ENCODE measurements around the gene STPG2. TPM values are rescaled to one million over a fixed set of nuclear protein-coding genes. Genes with fewer than 3 reads are reported as not detected.

Gene STPG2
- total RNA-seq (2014; rRNA removed; shearing (Covaris generic)), result 0.03 TPM in 1 of 2 replicates, not detected in the other
- 0.05 and 0.29 TPM in 2 replicates for polyA plus RNA-seq (2015; cell fraction: cytosol; rRNA removed)
- polyA plus RNA-seq (2015; cell fraction: nucleus; rRNA removed), result 0.07 TPM in 1 of 2 replicates, not detected in the other

DNA sequence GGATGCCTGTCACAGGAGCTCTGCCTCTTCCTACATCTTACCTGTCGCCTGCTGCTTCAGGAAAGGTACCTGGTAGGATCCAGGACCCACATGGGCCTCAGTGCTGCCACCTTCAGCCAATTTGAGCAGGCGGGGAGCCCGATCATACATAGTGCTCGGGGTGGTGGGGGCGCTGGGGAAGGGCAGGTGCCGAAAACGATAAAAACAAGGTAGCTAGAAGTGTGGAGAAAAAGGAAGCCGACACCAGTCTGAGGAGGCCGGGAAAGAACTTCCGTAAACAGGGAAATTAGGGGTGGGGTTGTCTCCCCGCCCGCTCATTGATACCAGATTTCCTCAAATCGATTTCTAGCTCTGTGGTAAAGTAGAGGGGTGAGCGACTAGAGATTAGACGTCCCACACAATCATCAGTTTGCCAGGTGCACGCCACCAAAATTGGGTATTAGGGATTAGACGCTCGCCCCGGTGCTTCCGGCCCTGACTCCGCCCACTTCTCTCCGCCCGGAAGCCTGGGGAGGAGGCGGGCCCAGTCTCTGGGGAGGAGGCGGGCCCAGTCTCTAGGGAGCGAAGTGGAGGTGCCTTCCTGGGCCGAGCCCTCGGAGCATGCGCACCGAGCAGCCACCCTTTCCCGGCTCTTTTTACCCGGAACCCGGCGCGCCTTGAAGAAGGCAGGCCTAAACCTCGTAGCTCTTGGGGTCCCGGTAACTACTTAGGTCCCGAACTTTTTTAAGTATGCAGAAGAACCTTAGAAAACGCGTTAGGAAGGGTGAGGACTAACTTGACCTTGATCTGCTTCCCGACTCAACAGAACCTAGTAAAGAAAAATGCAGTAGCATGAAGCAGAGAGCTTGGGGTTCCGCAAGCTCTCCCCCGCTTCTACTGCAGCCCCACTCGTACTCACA, at the start of gene STPG2:
TSS of gene STPG2 (minus strand) at position 476 of the 899 bp plus-strand sequence.
- peak; percentile 91 for DNase-seq (ENCODE audit: low read depth)

DNA sequence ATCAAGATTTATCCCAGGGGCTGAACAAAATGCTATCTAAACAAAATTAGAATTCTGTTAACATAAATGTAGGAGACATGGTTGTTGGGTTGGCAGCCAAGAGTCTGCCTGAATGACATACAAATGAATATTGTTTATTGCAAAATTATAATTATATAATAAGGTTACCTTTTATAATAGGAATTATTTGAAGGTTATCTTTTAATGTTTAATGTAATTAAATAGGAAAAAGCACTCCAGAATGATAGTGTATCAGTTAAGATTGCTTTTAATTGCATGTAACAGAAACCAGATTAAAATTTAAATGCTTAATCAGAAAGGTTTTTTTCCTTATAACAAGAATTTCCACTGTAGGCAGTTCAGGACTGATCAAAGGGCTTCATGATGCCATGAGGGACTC, 42.0 kb upstream of the STPG2 start:
- DNase-seq (ENCODE audit: low read depth), result no peak

DNA sequence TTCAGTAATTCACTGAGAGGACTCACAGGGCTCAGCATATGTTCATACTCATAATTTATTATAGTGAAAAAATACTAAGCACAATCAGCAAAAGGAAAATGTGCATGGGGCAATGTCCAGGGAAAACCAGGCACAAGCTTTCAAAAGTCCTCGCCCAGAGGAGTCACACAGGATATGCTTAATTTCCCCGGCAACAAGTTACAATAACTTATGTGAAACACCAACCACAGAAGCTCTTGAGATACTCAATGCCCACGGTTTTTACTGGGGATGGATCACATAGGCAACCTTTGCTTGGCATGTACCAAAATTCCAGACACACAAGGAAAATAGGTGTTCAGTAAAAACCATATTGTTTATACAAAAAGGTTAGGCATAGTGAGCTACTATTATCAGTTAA, 38.5 kb upstream of the STPG2 start:
- DNase-seq (ENCODE audit: low read depth), result no peak

DNA sequence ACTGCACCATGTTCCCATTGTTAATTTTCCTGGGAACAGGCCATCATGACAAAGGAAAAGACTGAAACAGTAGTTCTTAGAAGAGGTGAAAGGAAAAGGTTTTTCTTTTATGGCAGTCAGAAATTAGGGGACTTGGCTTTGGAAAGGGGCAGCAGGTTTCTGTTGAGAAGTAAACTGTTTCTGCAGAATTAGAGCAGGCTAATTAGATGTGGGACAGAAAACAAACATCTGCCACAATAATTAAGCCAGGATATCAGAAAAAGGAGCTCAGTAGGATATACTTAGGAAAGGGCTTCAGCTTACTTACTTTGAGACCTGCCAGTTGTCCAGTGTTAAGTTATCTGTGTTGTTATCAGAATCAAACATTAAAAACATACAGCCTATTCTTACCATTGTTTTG, 36.7 kb upstream of the STPG2 start:
- no peak for DNase-seq (ENCODE audit: low read depth)

DNA sequence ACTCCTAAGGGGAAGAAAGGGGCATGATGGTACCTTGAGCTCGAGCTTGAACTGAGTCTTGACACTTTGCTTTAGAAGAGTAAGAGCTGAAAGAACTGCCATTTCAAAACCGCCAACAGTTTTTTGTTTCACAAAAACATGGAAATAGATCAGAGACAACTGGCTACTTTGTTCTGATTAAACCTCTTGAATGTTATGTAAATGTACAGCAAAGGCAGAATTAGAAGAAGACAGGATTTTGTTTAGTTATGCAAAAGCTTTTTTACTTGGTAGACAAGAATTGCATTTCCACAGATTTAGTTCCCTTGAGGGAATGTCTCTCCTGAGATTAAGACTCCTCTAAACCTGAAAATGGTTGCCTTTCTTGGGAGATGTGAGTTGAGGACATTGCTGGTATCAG, 33.3 kb upstream of the STPG2 start:
- DNase-seq (ENCODE audit: low read depth), result no peak

DNA sequence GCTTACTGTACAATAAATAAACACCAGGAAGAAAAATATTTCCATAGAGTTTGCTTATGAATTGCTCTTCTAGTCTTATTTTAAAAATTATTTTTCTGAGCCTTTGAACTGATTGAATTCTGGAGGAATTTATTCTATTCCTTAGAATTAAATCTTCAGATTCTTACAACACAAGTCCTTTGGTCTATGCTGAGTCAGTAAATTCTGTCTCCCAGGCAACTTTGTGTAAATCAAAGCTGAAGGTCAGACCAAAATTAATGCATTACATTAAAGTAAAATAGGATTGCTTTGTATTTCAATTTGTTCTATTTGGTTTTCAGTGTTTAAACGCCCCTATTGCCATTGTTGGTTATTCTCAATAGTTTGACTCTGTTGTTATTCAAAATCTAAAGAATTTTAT, 26.8 kb upstream of the STPG2 start:
- DNase-seq (ENCODE audit: low read depth), result no peak

DNA sequence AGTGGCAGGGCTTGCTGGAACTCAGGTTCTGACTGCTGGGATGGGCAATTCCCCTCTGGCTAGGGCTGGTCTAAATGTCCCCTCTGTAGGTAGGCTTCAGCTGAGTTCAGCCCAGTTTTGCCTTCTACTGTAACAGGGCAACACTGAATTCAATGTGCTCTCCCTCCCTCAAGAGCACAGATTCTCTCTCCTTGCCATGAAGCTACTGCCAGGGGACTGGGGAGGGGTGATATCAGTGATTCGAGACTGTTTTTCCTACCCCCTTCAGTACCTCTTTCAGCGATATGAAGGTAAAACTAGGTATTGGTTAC, 23.4 kb upstream of the STPG2 start:
- no peak for DNase-seq (ENCODE audit: low read depth)

DNA sequence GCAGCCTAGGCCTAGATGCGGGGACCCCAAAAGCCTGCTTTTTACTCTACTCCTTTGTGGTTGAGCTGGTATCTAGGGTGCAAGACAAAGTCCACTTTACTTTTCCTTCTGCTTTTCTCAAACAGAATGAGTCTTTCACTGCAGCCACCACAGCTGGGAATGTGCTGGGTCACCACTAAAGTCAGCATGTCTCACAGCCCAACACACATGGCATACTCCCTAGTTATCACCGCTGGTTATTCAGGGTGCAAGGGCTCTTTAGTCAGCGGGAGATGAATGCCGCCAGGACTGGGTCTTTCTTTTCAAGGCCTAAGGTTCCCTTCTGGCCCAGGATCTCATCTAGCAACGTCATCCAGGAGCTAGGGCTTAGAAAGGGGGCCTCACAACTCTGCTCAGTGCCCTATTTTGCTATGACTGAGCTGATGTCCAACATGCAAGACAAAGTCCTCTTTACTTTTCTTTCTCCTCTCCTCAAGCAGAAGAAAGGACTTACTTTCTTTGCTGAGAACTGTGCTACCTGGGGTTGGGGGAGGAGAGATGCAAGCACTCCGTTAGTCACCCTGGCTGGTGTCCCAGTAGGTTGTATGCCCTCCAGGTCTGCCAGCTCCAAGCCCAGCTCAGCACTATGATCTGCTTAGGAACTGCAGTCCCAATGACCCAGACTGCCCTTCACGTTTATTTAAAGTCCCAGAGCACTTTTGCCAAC, 22.9 kb upstream of the STPG2 start:
- DNase-seq (ENCODE audit: low read depth), result peak; percentile 72

DNA sequence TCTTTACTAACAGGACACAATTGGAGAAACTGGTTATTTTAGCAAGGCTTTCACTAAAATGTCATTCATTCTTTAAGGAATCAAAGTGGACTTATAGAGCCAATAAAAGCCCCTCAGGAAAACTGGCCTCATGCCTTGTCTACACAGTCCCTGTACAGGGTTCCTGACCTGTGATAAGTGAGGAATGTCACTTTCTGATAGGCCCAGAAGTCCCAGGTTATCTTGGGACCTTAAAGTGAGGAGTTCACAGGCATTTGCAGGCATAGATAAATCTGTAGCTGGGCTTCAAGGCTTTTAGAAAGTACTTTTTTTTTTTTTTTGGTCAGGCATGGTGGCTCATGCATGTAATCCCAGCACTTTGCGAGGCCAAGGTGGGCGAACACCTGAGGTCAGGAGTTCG, 19.4 kb upstream of the STPG2 start:
- no peak for DNase-seq (ENCODE audit: low read depth)

DNA sequence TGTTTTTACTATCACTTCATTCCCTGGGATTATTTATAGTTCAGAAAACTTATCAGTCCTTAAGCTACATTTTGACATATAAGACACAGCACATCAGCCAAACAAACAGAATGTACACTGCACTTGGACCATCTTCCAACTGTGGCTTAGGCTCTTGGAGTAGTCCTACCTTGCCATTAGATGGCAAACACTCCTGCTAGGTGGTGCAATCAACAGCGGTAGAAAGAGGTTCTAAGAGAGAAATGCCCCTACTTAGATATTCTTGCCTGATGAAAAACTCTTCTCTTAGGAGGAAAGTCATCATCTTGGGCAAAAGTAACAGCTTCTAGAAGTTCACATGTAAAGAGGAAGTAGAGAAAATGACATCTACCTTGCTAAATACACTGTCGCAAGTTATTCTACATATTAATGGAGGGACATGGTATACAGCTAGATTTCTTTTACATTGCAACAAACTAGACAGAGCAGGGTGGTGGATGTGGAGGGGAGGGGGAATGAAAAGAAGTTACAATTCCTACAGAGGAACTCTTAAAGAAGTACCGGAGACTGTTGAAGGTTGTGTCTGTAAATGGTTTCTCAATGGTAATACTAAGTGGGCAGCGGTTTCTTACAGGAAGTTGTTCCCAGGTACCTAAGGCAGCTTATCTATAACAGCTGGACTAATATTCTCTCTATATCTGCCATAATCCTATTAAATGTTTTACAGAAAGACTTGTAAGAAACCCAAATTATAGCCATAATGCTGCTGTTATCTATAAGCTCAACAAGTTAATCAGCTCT, 8.1 kb upstream of the STPG2 start:
- no peak for DNase-seq (ENCODE audit: low read depth)

DNA sequence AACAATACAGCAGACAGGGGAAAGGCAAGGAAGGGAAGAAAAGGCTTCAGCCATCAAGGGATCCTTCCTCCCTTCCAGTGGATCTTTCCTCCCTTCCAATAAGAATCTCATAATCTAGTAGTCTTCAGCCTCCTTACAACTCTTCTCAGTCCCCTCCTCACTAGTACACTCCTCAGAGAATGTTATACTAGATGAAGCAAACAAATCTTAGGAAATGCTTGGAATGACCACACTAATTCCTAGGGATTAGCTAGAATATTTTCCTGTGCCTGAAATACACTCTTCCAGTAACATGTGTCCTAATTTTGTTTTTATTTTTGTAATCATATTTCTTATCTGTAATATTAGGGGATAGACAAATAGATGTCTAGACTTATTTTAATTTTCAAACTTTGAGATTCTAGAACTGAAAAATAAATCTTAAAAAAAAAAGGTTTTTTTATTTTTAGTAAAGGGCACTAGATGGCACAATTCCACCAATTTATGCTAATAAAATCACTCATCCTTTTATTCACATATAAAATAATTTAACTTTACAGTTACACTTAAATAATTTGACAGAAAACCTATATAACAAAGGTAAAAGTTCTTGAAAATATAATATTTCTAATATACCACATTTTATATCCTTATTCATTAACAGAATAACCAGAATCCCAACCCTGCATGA, 7.0 kb upstream of the STPG2 start:
- no peak for DNase-seq (ENCODE audit: low read depth)

DNA sequence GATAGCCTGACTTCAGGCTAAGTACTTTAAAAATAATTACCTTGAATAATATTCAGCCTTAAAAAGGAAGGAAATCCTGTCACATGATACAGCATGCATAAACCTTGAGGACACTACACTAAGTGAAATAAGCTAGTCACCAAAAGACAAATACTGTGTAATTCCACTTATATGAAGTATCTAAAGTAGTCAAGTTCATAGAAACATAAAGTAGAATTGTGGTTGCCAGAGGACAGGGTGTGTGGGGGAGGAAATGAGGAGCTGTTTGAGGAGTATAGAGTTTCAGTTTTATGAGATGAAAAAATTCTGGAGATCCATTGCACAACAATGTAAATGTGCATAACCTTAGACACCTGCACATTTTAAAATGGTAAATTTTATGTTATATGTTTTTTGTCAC, 5.6 kb upstream of the STPG2 start:
- DNase-seq (ENCODE audit: low read depth), result peak; percentile 43

DNA sequence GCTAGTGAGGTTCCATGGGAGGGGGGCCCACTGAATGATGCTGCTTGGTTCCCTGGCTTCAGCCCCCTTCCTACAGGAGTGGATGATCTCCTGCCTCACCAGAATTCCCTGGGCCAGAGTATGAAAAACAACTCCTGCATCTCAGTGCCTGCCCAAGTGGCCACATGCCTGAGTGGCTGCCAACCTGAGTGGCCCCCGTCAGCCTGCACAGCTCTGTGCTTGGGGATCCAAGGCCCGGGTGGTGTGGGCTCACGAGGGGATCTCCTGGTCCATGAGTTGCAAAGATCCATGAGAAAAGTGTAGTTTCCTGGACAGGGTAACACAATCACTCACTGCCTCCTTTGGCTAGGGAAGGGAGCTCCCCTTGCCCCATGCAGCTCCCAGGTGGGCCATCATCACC, 17.1 kb downstream of the STPG2 start:
- DNase-seq (ENCODE audit: low read depth), result no peak

DNA sequence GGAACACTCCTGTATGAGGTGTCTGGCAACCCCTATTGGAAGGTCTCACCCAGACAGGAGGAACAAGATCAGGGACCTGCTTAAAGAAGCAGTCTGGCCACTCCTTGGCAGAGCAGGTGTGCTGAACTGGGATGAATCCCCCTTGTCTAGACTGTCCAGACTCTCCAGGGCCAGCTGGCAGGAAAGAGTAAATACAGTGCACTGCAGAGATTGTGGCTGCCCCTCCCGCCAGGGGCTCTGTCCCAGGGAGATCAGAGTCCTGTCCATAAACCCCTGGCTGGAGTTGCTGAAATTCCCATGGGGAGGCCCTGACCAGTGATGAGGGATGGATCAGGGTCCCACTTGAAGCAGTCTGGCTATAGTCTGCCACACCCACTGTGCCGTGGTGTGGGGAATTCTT, 17.7 kb downstream of the STPG2 start:
- DNase-seq (ENCODE audit: low read depth), result no peak

DNA sequence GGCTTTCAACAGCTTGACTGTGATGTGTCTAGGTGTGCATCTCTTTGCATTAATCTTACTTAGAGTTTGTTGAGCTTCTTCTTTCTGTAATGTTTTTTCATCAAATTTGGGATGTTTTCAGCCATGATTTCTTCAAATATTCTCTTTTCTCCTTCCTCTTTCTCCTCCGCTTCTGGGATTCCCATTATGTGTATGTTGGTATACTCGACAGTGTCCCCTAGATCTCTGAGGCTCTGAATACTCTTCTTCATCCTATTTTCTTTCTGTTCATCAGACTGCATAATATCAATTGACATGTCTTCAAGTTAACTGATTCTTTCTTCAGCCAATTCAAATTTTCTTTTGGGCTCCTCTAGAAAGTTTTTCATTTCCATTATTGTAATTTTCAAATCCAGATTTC, 25.9 kb downstream of the STPG2 start:
- DNase-seq (ENCODE audit: low read depth), result no peak

DNA sequence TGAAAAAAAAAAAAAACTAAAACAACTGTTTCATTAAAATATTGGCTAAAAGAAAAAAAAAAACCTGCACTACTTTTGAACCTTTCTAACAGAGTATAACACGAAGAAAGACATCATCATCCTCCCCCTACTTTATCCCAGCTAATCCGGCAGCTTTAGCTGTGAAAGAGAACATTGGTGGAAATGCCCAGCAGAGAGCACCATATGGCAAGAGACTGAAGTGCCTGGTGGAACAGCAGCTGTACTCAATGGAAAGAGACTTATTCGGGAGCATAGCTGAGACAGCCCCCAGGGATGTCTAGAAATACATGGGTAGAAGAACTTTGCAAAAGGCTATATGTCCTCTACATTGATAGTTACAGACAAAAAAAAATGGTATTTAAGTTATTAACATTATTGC, 30.3 kb downstream of the STPG2 start:
- DNase-seq (ENCODE audit: low read depth), result peak; percentile 15

DNA sequence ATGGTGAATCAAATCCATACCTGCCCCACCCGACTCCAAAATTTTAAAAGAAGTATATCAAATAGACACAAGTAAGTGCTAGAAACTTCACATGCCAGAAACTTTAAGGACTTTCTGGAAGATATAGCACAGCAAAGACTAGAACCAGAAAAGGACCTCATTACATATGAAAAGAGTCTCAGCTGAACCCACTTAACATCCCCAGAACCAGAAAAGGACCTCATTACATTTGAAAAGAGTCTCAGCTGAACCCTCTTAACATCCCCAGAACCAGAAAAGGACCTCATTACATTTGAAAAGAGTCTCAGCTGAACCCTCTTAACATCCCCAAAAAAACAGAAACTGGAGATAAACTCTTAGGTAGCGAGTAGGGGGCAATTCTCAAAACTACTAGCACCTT, 32.3 kb downstream of the STPG2 start:
- no peak for DNase-seq (ENCODE audit: low read depth)

DNA sequence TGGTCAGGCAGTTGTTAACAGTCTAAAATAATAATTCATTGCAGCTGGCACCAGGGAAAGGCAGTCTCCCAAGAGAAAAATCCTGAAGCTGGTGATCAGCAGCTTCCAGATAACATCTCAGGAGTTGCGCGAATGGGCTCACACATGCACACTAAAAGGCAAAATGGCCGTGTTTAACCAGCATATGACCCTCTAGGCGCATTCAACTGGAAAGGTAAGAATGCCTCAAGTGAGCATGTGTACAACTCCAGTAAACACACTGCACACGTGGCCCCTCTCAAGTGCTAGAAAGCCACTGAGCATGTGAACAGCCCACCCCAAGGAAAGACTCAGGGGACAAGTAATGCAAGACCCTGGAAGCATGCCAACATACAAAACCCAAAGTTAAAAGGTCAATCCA, 33.1 kb downstream of the STPG2 start:
- no peak for DNase-seq (ENCODE audit: low read depth)

DNA sequence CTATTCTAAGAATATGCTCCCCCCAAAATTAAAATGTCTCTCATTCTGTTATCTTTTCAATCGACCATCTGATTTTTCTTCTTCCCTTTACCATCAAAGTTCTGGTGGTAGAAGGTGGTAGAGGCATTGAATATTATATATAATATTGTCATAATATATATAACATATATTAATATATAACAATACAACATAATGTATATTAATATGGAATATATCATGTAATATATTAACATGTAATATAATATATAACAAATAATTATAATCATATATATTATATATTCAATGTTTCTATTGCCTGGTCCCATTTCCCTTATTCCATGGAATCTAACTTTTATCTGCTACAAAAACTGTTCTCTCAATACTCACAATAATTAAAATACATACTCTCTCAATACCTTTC, 40.6 kb downstream of the STPG2 start:
- no peak for DNase-seq (ENCODE audit: low read depth)

DNA sequence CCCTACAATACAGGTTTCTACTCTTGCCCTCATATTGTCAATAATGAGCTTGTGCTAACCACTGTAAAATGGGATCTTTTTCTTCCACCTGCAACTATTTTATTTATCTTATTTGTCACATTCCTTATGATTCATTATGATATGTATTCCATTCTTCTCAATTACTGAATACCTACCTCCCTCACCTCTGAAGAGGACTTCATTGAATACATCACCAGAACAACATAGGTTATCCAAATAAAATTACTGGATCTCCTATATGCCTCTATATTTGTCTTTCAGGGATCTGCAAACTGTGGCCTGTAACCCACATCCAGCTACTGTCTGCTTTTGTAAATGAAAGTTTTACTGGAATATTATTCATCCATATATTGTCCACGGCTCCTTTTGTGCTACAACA, 41.3 kb downstream of the STPG2 start:
- DNase-seq (ENCODE audit: low read depth), result no peak

DNA sequence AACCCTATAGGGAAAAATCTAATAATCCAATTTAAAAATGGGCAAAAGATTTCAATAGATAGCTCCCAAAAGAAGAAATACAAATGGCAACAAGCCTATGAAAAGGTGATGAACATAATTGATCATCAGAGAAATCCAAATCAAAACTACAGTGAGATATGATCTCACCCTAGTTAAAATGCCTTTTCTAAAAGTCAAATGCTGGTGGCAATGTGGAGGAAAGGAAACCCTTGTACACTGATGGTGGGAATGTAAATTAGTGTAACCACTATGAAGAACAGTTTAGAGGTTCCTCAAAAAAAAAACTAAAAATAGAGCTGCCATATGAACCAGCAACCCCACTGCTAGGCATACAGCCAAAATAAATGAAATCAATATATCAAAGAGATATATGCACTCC, 44.5 kb downstream of the STPG2 start:
- no peak for DNase-seq (ENCODE audit: low read depth)
